Mucosa of gallbladder (tissue), 1 donor: Measurements from ENCODE around the gene HERC2. TPM values are rescaled to one million over a fixed set of nuclear protein-coding genes. Genes with fewer than 3 reads are reported as not detected.
"Not testable (repeated sequence)": the region's sequence is repeated elsewhere in the genome, so short reads cannot be mapped to it uniquely, and the experiment has no call there.

ENCODE experiments used
- DNase-seq: peaks from one replicate; pipeline ENCODE4 v3.0.0-alpha.2; 2020; ENCODE audit warnings: low spot score
- total RNA-seq: library from RNA; stranded (reverse); gene quantifications from one replicate; pipeline ENCODE4 v1.2.1, GENCODE V29; 2021
- donor health status: DM: no; HTN: no; CAD: no.

Gene HERC2
- total RNA-seq = 55.9 TPM

- DNase-seq = not testable (repeated sequence)
These were observed at the start of gene HERC2 for GRCh38 chr15:28322129-28322588. Gene HERC2, minus strand, starts transcription at chr15:28322179. Its CDS starts 746 bp downstream, at chr15:28321433.

GRCh38 chr15:28365502-28365901 is 43.5 kb upstream of the HERC2 start:
- DNase-seq = not testable (repeated sequence)

- not testable (repeated sequence) for DNase-seq
These were observed 36.0 kb upstream of the HERC2 start, which contains the start of gene GOLGA6L24 for GRCh38 chr15:28357984-28358383. Gene GOLGA6L24, minus strand, starts transcription at chr15:28358084. Its CDS starts 61 bp downstream, at chr15:28358023.

GRCh38 chr15:28321358-28322078 is 461 bp downstream of the HERC2 start:
- DNase-seq = not testable (repeated sequence)

GRCh38 chr15:28319725-28320124 is 2.3 kb downstream of the HERC2 start:
- not testable (repeated sequence) for DNase-seq

- DNase-seq = not testable (repeated sequence)
These were observed 3.2 kb downstream of the HERC2 start for GRCh38 chr15:28318828-28319227.

- not testable (repeated sequence) for DNase-seq
These were observed 3.9 kb downstream of the HERC2 start for GRCh38 chr15:28318122-28318521.

GRCh38 chr15:28316958-28317357 is 5.0 kb downstream of the HERC2 start:
- DNase-seq = not testable (repeated sequence)

GRCh38 chr15:28310454-28310853 is 11.5 kb downstream of the HERC2 start:
- not testable (repeated sequence) for DNase-seq

- DNase-seq = not testable (repeated sequence)
These were observed 13.3 kb downstream of the HERC2 start for GRCh38 chr15:28308718-28309117.

GRCh38 chr15:28305700-28306099 is 16.3 kb downstream of the HERC2 start:
- not testable (repeated sequence) for DNase-seq

- DNase-seq = not testable (repeated sequence)
These were observed 24.5 kb downstream of the HERC2 start for GRCh38 chr15:28297434-28297833.

GRCh38 chr15:28296814-28297213 is 25.2 kb downstream of the HERC2 start:
- DNase-seq = not testable (repeated sequence)

GRCh38 chr15:28295009-28295563 is 26.9 kb downstream of the HERC2 start:
- DNase-seq = not testable (repeated sequence)

- not testable (repeated sequence) for DNase-seq
These were observed 27.4 kb downstream of the HERC2 start for GRCh38 chr15:28294560-28294959.

GRCh38 chr15:28289694-28290463 is 32.1 kb downstream of the HERC2 start:
- no peak for DNase-seq

- DNase-seq = not testable (repeated sequence)
These were observed 32.9 kb downstream of the HERC2 start for GRCh38 chr15:28288830-28289693.

GRCh38 chr15:28286659-28287058 is 35.3 kb downstream of the HERC2 start:
- DNase-seq = not testable (repeated sequence)

- DNase-seq = no peak
These were observed 35.9 kb downstream of the HERC2 start for GRCh38 chr15:28286031-28286430.

GRCh38 chr15:28281876-28282275 is 40.1 kb downstream of the HERC2 start:
- no peak for DNase-seq

- no peak for DNase-seq
These were observed 47.3 kb downstream of the HERC2 start for GRCh38 chr15:28274635-28275034.
